K562 (cell line): ENCODE data around the gene FUBP3.

Experiments
- CTCF ChIP-seq, 3 experiments: IDR thresholded peaks in 2 of 3; conservative IDR thresholded peaks in 1 of 3; 2 replicates each; pipeline ENCODE4 v1.5.1; 2011 to 2012; ENCODE audit warnings: low read length in 3 of 3, mild to moderate bottlenecking in 3 of 3, control low read depth in 2 of 3, improper control_type of control experiment in 1 of 3, inconsistent platforms in 1 of 3, low read depth in 1 of 3, mixed read lengths in 1 of 3, moderate library complexity in 1 of 3; ENCODE audit not compliant: insufficient read depth in 2 of 3
- FOXO4 ChIP-seq: fragments of 450-650 bp; formaldehyde crosslinking; IDR thresholded peaks from 2 replicates; pipeline ENCODE4 v1.4.0; 2020; ENCODE audit warnings: mild to moderate bottlenecking, moderate library complexity
- NCOA2 ChIP-seq, 2 experiments: fragments of 450-650 bp; IDR thresholded peaks; 2 replicates each; pipeline ENCODE4 v1.6.1; 2018; ENCODE audit warnings: mild to moderate bottlenecking in 2 of 2, moderate library complexity in 1 of 2; ENCODE audit not compliant: partially characterized antibody in 2 of 2
- POLR2A ChIP-seq: fragments of 450-650 bp; conservative IDR thresholded peaks from 2 replicates; pipeline ENCODE4 v1.6.1; 2016
- PRDM10 ChIP-seq: fragments of 450-650 bp; IDR thresholded peaks from 2 replicates; pipeline ENCODE4 v1.6.1; 2018; ENCODE audit not compliant: partially characterized antibody
- REST ChIP-seq, 2 experiments: fragments of 450-650 bp; formaldehyde crosslinking in 1 of 2; IDR thresholded peaks; 2 replicates each; pipeline versions ENCODE4 v1.4.0 to v1.6.1; 2014 to 2020; ENCODE audit warnings: mild to moderate bottlenecking in 2 of 2, borderline replicate concordance in 1 of 2, low read depth in 1 of 2

GRCh38 chr9:130570208-130570607, 9.2 kb upstream of the FUBP3 start:
- no peak for TF ChIP-seq POLR2A
- TF ChIP-seq PRDM10: no peak
- TF ChIP-seq FOXO4 (CRISPR knock-in tag): no peak
- no peak for TF ChIP-seq REST (IDR thresholded peaks at IDR 0.05; ENCODE audit: borderline replicate concordance)
- no peak for TF ChIP-seq REST (CRISPR knock-in tag; IDR thresholded peaks at IDR 0.05; ENCODE audit: low read depth)
- no peak for TF ChIP-seq CTCF (IDR thresholded peaks at IDR 0.05 in 2 of 3, conservative IDR thresholded peaks at IDR 0.05 in 1 of 3; ENCODE audit: insufficient read depth in 2 of 3, low read depth in 1 of 3, low read length in 3 of 3)
- no peak for TF ChIP-seq NCOA2 (IDR thresholded peaks at IDR 0.05; ENCODE audit: partially characterized antibody in 2 of 2)
